ENCODE data around the gene RNF10.

DNA sequence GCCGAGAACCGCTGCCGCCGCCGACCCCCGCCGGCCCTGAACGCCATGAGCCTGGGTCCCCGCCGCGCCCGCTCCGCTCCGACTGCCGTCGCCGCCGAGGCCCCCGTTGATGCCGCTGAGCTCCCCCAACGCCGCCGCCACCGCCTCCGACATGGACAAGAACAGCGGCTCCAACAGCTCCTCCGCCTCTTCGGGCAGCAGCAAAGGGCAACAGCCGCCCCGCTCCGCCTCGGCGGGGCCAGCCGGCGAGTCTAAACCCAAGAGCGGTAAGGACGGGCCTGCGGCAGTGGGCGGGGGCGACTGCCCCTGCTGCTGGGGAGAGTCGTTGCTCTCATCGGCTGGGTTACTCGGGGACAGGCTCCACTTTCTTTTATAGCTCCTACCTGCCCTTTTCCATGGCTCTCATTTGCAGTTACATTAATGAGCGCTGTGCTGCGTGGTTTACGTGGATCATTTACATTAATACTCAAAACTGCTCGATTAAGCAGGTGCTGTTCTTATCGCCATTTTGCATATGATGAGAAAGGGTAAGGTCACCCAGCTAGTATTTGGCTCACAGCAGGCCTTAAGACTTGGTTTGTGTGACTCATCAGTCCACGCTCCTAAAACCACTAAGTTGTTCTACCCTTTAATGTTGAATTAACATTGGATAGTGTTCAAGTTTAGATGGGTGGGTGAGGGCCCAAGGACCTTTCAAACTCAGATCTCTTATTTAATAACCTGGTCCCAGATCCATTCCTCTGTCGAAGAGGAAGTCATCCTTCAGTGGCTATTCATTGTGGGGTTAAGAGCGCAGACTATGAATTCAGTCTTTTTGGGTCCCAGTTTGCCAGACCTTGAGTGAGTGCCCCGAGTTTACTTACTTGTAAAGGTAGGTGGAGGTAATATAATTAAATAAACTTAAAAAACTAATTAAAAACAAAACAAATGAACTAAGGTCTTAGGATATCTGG lies 823 bp downstream of the RNF10 start:
- TF ChIP-seq, protein P1, sequence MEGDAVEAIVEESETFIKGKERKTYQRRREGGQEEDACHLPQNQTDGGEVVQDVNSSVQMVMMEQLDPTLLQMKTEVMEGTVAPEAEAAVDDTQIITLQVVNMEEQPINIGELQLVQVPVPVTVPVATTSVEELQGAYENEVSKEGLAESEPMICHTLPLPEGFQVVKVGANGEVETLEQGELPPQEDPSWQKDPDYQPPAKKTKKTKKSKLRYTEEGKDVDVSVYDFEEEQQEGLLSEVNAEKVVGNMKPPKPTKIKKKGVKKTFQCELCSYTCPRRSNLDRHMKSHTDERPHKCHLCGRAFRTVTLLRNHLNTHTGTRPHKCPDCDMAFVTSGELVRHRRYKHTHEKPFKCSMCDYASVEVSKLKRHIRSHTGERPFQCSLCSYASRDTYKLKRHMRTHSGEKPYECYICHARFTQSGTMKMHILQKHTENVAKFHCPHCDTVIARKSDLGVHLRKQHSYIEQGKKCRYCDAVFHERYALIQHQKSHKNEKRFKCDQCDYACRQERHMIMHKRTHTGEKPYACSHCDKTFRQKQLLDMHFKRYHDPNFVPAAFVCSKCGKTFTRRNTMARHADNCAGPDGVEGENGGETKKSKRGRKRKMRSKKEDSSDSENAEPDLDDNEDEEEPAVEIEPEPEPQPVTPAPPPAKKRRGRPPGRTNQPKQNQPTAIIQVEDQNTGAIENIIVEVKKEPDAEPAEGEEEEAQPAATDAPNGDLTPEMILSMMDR (conservative IDR thresholded peaks at IDR 0.05; ENCODE audit: low read depth in 2 of 2): no peak
- TF ChIP-seq POLR2AphosphoS5 (IDR thresholded peaks at IDR 0.05; ENCODE audit: low read depth) (no peak), EZH2 (IDR thresholded peaks at IDR 0.05; ENCODE audit: low read depth, unreplicated experiment) (no peak), EZH2phosphoT487 (IDR thresholded peaks at IDR 0.05; ENCODE audit: unreplicated experiment) (no peak), NANOG (IDR thresholded peaks at IDR 0.05; ENCODE audit: borderline replicate concordance) (no peak), CREB1 (CRISPR knock-in tag; IDR thresholded peaks at IDR 0.05; ENCODE audit: low read depth) (no peak), JUNB (IDR thresholded peaks at IDR 0.05; ENCODE audit: unreplicated experiment) (no peak), ZNF331 (CRISPR knock-in tag; IDR thresholded peaks at IDR 0.05; ENCODE audit: low read depth) (no peak), ZNF114 (CRISPR knock-in tag; IDR thresholded peaks at IDR 0.05) (no peak)
- TF ChIP-seq, protein P2, sequence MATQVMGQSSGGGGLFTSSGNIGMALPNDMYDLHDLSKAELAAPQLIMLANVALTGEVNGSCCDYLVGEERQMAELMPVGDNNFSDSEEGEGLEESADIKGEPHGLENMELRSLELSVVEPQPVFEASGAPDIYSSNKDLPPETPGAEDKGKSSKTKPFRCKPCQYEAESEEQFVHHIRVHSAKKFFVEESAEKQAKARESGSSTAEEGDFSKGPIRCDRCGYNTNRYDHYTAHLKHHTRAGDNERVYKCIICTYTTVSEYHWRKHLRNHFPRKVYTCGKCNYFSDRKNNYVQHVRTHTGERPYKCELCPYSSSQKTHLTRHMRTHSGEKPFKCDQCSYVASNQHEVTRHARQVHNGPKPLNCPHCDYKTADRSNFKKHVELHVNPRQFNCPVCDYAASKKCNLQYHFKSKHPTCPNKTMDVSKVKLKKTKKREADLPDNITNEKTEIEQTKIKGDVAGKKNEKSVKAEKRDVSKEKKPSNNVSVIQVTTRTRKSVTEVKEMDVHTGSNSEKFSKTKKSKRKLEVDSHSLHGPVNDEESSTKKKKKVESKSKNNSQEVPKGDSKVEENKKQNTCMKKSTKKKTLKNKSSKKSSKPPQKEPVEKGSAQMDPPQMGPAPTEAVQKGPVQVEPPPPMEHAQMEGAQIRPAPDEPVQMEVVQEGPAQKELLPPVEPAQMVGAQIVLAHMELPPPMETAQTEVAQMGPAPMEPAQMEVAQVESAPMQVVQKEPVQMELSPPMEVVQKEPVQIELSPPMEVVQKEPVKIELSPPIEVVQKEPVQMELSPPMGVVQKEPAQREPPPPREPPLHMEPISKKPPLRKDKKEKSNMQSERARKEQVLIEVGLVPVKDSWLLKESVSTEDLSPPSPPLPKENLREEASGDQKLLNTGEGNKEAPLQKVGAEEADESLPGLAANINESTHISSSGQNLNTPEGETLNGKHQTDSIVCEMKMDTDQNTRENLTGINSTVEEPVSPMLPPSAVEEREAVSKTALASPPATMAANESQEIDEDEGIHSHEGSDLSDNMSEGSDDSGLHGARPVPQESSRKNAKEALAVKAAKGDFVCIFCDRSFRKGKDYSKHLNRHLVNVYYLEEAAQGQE (IDR thresholded peaks at IDR 0.05; ENCODE audit: unreplicated experiment): no peak
- TF ChIP-seq, protein P3, sequence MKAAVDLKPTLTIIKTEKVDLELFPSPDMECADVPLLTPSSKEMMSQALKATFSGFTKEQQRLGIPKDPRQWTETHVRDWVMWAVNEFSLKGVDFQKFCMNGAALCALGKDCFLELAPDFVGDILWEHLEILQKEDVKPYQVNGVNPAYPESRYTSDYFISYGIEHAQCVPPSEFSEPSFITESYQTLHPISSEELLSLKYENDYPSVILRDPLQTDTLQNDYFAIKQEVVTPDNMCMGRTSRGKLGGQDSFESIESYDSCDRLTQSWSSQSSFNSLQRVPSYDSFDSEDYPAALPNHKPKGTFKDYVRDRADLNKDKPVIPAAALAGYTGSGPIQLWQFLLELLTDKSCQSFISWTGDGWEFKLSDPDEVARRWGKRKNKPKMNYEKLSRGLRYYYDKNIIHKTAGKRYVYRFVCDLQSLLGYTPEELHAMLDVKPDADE (IDR thresholded peaks at IDR 0.05): no peak
- TF ChIP-seq, protein P4, sequence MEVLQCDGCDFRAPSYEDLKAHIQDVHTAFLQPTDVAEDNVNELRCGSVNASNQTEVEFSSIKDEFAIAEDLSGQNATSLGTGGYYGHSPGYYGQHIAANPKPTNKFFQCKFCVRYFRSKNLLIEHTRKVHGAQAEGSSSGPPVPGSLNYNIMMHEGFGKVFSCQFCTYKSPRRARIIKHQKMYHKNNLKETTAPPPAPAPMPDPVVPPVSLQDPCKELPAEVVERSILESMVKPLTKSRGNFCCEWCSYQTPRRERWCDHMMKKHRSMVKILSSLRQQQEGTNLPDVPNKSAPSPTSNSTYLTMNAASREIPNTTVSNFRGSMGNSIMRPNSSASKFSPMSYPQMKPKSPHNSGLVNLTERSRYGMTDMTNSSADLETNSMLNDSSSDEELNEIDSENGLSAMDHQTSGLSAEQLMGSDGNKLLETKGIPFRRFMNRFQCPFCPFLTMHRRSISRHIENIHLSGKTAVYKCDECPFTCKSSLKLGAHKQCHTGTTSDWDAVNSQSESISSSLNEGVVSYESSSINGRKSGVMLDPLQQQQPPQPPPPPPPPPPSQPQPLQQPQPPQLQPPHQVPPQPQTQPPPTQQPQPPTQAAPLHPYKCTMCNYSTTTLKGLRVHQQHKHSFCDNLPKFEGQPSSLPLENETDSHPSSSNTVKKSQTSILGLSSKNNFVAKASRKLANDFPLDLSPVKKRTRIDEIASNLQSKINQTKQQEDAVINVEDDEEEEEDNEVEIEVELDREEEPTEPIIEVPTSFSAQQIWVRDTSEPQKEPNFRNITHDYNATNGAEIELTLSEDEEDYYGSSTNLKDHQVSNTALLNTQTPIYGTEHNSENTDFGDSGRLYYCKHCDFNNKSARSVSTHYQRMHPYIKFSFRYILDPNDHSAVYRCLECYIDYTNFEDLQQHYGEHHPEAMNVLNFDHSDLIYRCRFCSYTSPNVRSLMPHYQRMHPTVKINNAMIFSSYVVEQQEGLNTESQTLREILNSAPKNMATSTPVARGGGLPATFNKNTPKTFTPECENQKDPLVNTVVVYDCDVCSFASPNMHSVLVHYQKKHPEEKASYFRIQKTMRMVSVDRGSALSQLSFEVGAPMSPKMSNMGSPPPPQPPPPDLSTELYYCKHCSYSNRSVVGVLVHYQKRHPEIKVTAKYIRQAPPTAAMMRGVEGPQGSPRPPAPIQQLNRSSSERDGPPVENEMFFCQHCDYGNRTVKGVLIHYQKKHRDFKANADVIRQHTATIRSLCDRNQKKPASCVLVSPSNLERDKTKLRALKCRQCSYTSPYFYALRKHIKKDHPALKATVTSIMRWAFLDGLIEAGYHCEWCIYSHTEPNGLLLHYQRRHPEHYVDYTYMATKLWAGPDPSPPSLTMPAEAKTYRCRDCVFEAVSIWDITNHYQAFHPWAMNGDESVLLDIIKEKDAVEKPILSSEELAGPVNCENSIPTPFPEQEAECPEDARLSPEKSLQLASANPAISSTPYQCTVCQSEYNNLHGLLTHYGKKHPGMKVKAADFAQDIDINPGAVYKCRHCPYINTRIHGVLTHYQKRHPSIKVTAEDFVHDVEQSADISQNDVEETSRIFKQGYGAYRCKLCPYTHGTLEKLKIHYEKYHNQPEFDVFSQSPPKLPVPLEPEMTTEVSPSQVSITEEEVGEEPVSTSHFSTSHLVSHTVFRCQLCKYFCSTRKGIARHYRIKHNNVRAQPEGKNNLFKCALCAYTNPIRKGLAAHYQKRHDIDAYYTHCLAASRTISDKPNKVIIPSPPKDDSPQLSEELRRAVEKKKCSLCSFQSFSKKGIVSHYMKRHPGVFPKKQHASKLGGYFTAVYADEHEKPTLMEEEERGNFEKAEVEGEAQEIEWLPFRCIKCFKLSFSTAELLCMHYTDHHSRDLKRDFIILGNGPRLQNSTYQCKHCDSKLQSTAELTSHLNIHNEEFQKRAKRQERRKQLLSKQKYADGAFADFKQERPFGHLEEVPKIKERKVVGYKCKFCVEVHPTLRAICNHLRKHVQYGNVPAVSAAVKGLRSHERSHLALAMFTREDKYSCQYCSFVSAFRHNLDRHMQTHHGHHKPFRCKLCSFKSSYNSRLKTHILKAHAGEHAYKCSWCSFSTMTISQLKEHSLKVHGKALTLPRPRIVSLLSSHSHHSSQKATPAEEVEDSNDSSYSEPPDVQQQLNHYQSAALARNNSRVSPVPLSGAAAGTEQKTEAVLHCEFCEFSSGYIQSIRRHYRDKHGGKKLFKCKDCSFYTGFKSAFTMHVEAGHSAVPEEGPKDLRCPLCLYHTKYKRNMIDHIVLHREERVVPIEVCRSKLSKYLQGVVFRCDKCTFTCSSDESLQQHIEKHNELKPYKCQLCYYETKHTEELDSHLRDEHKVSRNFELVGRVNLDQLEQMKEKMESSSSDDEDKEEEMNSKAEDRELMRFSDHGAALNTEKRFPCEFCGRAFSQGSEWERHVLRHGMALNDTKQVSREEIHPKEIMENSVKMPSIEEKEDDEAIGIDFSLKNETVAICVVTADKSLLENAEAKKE (CRISPR knock-in tag; IDR thresholded peaks at IDR 0.05): no peak
